NCI-H774 (cell line): ENCODE measurements around the gene PCDHB7.
"Not testable (repeated sequence)": the region's sequence is repeated elsewhere in the genome, so short reads cannot be mapped to it uniquely, and the experiment has no call there.

ENCODE experiments used
- DNase-seq: peaks from one replicate; lab custom pipeline; 2025; lab: John Stamatoyannopoulos, UW

PCDHB7 gene

GRCh38 chr5:141180313-141180712 is 7.9 kb downstream of the PCDHB7 start:
- no peak for DNase-seq

GRCh38 chr5:141182248-141182647 is 9.8 kb downstream of the PCDHB7 start, which contains the start of gene PCDHB16:
TSS of gene PCDHB16 (plus strand) at chr5:141182387. CDS start at chr5:141182560, 173 bp downstream.
- no peak for DNase-seq

GRCh38 chr5:141184117-141184855 is 11.8 kb downstream of the PCDHB7 start:
- not testable (repeated sequence) for DNase-seq

GRCh38 chr5:141186897-141187512 is 14.6 kb downstream of the PCDHB7 start, which contains the start of gene PCDHB9:
TSS of gene PCDHB9 (plus strand) at chr5:141187161. CDS start at chr5:141187319, 158 bp downstream.
- peak; percentile 27 for DNase-seq

GRCh38 chr5:141188682-141189081 is 16.2 kb downstream of the PCDHB7 start:
- not testable (repeated sequence) for DNase-seq

GRCh38 chr5:141189131-141189530 is 16.7 kb downstream of the PCDHB7 start:
- DNase-seq, result not testable (repeated sequence)

- no peak for DNase-seq
These were observed 19.8 kb downstream of the PCDHB7 start, which contains the start of gene PCDHB10 for GRCh38 chr5:141192110-141192725. TSS of gene PCDHB10 (plus strand) at chr5:141192353. CDS start at chr5:141192553, 200 bp downstream.

- DNase-seq, result not testable (repeated sequence)
These were observed 21.9 kb downstream of the PCDHB7 start for GRCh38 chr5:141194332-141194731.

GRCh38 chr5:141196363-141196762 is 23.9 kb downstream of the PCDHB7 start:
- no peak for DNase-seq

GRCh38 chr5:141199359-141200235 is 27.2 kb downstream of the PCDHB7 start, which contains the start of gene PCDHB11:
TSS of gene PCDHB11 (plus strand) at chr5:141199627. CDS start at chr5:141199775, 148 bp downstream.
- peak; percentile 64 for DNase-seq

- not testable (repeated sequence) for DNase-seq
These were observed 28.7 kb downstream of the PCDHB7 start for GRCh38 chr5:141201126-141201525.

- DNase-seq, result not testable (repeated sequence)
These were observed 29.2 kb downstream of the PCDHB7 start for GRCh38 chr5:141201646-141202045.

GRCh38 chr5:141208478-141208877 is 36.0 kb downstream of the PCDHB7 start, which contains the start of gene PCDHB12:
TSS of gene PCDHB12 (plus strand) at chr5:141208719. CDS start at chr5:141208908, 189 bp downstream.
- DNase-seq, result no peak

- not testable (repeated sequence) for DNase-seq
These were observed 37.8 kb downstream of the PCDHB7 start for GRCh38 chr5:141210281-141210680.

GRCh38 chr5:141210849-141211248 is 38.4 kb downstream of the PCDHB7 start:
- DNase-seq, result not testable (repeated sequence)

GRCh38 chr5:141213656-141214339 is 41.4 kb downstream of the PCDHB7 start, which contains the start of gene PCDHB13:
TSS of gene PCDHB13 (plus strand) at chr5:141213919. CDS start at chr5:141214124, 205 bp downstream.
- peak; percentile 72 for DNase-seq

GRCh38 chr5:141214583-141214982 is 42.1 kb downstream of the PCDHB7 start:
- DNase-seq, result not testable (repeated sequence)

- DNase-seq, result not testable (repeated sequence)
These were observed 43.1 kb downstream of the PCDHB7 start for GRCh38 chr5:141215504-141215903.

- DNase-seq, result not testable (repeated sequence)
These were observed 43.6 kb downstream of the PCDHB7 start for GRCh38 chr5:141216035-141216434.

- no peak for DNase-seq
These were observed 50.8 kb downstream of the PCDHB7 start, which contains the start of gene PCDHB14 for GRCh38 chr5:141223112-141223783. TSS of gene PCDHB14 (plus strand) at chr5:141223343. CDS start at chr5:141223506, 163 bp downstream.
